ENCODE results near the gene IL36RN.
A peak's percentile ranks its signal among the peaks of the same experiment; 100 is the strongest.
"Not testable (repeated sequence)": the region's sequence is repeated elsewhere in the genome, so short reads cannot be mapped to it uniquely, and the experiment has no call there.

The IL36RN gene

DNA sequence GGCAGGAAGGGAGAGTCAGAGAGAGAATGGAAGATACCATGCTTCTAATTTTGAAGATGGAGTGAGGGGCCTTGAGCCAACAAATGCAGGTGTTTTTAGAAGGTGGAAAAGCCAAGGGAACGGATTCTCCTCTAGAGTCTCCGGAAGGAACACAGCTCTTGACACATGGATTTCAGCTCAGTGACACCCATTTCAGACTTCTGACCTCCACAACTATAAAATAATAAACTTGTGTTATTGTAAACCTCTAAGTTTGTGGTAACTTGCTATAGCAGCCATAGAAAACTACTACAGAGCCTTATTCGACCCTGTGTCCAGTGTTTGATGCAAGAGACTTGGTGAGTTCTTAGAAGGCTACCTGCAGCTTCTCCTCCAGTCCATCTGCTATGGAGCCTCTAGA is 16.6 kb downstream of the IL36RN start:
- DNase-seq: no peak

GRCh38 chr2:113076954-113077669 is 18.1 kb downstream of the IL36RN start:
- no peak for DNase-seq

GRCh38 chr2:113077921-113078320 is 18.9 kb downstream of the IL36RN start:
- DNase-seq: no peak

- DNase-seq: no peak
These were observed 19.4 kb downstream of the IL36RN start for GRCh38 chr2:113078350-113078839.

- no peak for DNase-seq
These were observed 20.1 kb downstream of the IL36RN start for GRCh38 chr2:113079131-113079530.

GRCh38 chr2:113080134-113080533 is 21.1 kb downstream of the IL36RN start:
- peak; percentile 29 to 33 for DNase-seq

GRCh38 chr2:113081488-113082210 is 22.7 kb downstream of the IL36RN start:
- DNase-seq: no peak

DNA sequence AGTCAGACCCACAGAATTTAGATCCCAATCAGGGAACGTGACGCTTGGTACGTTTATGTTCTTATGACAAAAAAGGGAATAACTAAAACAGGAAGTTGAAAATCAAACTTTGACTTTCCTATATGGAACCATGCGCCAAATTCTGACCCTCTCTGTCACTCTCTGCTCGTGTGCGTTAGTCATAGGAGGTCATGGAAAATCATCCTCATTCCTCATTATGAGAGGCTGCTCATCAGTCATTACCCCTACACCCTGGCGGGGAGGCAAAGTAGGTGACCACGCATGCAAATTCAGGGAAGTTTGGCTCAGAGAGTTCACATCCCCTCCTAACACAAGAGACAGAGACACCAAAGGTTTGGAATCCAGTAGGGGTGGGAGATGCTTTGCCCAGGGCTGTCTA is 24.3 kb downstream of the IL36RN start:
- DNase-seq: peak in 1 of 2 donors; percentile 34

DNA sequence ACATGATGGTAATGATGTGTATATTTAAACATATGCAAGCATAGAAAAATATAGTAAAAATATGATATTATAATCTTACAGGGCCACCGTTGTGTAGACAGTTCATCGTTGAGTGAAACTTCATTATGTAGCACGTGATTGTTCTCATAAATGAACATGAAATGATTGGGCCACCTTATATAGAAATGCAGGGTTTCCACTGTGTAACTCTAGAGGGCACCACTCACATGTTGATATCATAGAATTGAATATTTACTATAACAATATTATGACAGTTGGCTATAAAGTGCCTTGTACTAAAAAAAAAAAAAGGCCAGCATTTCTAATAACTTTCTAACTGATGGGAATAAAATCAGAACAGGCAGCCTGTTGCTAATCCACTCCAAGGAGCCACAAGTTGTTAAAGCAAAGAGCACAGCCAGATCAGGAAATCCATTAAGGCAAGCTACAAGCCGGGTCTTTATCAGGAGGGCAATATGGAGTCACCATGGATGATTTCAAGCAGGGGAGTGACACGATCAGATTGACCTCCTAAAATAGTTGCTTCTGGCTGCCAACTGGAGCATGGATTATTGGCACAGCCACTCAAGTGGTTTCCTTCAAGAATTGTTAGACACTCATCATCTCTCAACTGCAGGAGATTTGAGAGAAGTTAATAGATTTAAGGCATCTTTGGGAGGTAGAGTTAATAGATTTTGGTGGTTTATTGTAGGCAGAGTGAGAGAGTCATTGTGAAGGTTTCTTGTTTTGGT is 25.4 kb downstream of the IL36RN start:
- peak in 1 of 2 donors; percentile 13 for DNase-seq

GRCh38 chr2:113085542-113085941 is 26.5 kb downstream of the IL36RN start:
- no peak for DNase-seq

GRCh38 chr2:113088213-113088992 is 29.4 kb downstream of the IL36RN start:
- DNase-seq: no peak

- no peak for DNase-seq
These were observed 30.9 kb downstream of the IL36RN start for GRCh38 chr2:113089916-113090315.

DNA sequence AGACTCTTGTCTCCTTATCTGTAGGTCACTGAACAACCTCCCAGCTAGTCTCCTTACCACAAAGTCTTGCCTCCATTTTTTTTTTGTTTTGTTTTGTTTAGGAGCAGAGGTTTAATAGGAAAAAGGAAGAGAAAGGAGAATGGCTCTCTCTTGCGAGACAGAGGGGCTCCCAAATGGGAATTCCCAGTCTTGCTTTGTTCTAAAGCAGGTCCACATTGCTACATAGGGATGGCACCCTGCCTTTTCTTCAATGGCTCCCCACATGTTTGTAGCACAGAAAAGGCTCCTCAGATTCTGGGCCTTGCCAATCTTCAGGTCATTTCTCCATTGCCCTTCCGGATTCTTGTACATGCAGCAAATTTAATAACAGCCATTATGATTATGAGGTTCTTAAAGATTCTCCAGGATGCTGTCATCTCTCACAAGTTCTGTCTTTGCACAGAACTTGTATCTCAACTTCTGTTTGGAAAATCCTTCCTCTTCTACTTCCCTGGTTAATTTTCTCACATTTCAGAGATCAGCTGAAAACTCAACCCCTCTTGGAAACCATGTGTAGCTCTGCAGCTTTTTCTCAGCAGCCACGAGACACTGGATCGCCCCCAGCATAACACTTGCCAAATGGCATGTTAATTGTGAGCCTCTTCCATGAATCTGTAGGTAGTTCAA is 32.4 kb downstream of the IL36RN start:
- DNase-seq: no peak

DNA sequence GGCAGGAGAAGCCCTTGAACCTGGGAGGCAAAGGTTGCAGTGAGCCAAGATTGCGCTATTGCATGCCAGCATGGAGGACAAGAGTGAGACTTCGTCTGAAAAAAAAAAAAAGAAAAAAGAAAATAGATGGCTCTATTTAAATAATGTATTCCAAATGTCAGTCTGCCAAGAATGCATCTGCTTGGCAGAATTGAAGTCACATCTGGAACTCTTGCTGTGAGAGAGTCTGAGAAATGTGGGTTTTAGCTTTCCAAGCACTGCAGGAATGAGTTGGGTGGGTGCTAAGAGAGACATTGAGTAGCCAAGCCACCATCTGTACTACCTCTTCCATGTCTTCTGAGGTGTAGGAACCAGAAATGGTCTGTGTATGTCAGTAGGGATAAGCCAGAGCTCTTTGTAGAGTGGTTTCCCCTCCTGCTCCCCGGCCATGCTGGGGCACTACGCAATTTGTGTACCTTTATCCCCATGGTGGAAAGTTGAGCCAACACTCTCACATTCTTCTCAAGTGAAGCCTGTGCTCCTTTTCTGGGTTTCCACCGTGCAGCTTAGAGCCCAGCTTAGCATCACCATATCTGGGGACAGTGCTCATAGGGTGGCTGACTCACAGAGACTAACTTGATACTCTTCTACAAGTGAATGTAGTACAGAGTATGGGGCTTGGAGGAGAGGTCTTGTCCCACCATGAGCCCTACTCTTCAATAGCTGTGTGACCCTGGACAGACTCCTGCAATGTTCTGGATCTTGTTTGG is 34.0 kb downstream of the IL36RN start:
- no peak for DNase-seq

GRCh38 chr2:113093613-113093977 is 34.6 kb downstream of the IL36RN start:
- no peak for DNase-seq

DNA sequence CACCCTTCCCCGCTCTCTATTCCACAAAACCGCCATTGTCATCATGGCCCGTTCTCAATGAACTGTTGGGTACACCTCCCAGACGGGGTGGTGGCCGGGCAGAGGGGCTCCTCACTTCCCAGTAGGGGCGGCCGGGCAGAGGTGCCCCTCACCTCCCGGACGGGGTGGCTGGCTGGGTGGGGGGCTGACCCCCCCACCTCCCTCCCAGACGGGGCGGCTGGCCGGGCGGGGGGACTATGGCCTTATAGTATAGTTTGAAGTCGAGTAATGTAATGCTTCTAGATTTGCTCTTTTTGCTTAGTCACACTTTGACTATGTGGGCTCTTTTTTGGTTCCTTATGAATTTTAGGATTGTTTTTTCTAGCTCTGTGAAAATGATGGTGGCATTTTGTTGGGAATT is 37.3 kb downstream of the IL36RN start:
- DNase-seq: not testable (repeated sequence)

- DNase-seq: not testable (repeated sequence)
These were observed 38.0 kb downstream of the IL36RN start for GRCh38 chr2:113096842-113097618.

- DNase-seq: peak in 1 of 2 donors; percentile 38
These were observed 39.0 kb downstream of the IL36RN start for GRCh38 chr2:113098041-113098440.

DNA sequence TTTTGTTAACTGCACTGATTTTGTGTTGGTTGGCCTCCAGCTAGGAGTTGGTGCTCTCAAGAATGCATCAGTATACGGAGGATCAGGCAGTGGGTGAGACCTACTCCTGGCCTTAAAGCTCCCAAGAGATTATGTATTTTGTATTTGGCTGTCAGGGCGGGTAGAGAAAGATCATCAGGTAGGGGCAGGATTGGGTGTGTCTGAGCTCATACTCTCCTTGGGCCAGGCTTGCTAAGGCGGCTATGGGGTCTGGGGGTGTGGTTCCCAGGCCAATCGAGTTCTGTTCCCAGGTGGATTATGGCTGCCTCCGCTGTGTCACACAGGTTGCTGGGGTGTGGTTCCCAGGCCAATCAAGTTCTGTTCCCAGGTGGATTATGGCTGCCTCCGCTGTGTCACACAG is 39.5 kb downstream of the IL36RN start:
- no peak for DNase-seq

GRCh38 chr2:113102133-113102532 is 43.1 kb downstream of the IL36RN start:
- DNase-seq: no peak

DNA sequence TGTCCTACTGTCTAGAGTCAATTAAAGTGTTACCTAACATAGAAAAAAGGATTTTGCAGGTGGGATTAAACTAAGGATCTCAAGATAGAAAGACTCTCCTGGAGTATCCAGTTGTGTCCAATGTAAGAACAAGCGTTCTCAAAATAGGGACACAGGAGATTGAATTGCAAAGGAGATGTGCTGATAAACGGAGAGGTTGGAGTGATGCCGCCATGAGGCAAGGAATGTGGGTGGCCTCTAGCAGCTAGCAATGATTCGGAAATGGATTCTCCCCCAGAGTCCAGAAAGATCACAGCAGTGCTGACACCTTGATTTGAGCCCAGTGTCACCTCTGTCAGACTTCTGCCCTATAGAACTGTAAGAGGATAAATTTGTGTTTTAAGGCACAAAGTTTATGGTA is 44.3 kb downstream of the IL36RN start:
- DNase-seq: no peak
